Activated naive CD4-positive, alpha-beta T cell treated with Interleukin-2 at 50 U/mL for 16 hours (primary cell): ENCODE measurements around the gene TP53TG3B.
"Not testable (repeated sequence)": the region's sequence is repeated elsewhere in the genome, so short reads cannot be mapped to it uniquely, and the experiment has no call there.

Source experiments
- DNase-seq: peaks from one replicate; pipeline ENCODE4 v3.0.0-alpha.2; 2020

Gene TP53TG3B

GRCh38 chr16:33360541-33360940 is at the start of gene TP53TG3B:
TP53TG3B (plus strand) TSS chr16:33360841; CDS start chr16:33360909, 68 bp downstream.
- DNase-seq, result not testable (repeated sequence)

GRCh38 chr16:33336226-33337012 is 24.2 kb upstream of the TP53TG3B start:
- not testable (repeated sequence) for DNase-seq

- DNase-seq, result not testable (repeated sequence)
These were observed 22.8 kb upstream of the TP53TG3B start for GRCh38 chr16:33337627-33338542.

- not testable (repeated sequence) for DNase-seq
These were observed 22.1 kb upstream of the TP53TG3B start for GRCh38 chr16:33338543-33338951.

GRCh38 chr16:33339093-33340061 is 21.3 kb upstream of the TP53TG3B start:
- DNase-seq, result not testable (repeated sequence)
